Effector CD8-positive, alpha-beta T cell (primary cell): ENCODE results near the gene PBXIP1.
"Not testable (repeated sequence)": the region's sequence is repeated elsewhere in the genome, so short reads cannot be mapped to it uniquely, and the experiment has no call there.

ENCODE experiments used
- DNase-seq: peaks from one replicate; lab custom pipeline; 2025; lab: John Stamatoyannopoulos, UW

The PBXIP1 gene

DNA sequence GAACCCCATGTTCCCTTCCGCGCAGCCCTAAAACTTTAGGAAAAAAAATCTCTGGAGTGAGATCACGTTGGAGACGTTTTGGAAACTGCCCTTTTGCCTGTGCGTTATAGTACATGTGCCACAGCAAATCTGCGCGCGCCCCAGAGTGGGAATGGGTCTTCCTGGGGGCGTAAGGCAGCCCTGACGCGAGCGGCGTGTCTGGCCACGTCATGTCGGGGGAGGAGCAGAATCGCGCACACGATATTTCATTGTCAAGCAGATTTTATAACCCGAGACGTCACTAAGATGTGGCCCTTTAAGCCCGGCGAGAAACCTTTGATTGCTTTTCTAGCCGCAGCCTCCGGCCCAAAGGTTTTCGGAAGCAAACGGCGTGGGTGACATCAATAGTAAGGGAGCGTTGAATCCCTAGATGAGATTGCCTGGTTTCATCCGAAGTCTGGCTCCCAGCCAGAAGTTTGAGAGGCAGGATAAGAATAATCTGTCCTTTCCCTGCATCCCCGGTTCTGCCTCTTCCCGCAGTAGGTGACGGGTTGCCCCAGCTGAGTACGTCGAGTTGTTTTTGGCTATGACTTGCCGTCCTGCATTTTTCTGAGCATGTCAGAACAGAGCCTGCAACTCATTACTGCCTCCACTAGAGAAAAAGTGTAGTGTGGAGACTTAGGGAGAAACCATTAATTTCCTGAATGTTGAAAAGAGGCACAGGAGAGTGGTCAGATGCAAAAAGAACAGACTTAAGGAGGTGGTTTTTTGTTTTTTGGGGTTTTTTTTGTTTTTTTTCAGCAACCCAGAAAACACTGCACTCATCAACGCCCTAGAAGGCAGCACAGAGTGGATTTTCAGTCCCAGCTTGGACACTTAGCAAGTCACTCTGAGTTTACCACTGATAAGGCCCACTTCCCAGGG, 18.6 kb downstream of the PBXIP1 start:
- peak; percentile 91 for DNase-seq

DNA sequence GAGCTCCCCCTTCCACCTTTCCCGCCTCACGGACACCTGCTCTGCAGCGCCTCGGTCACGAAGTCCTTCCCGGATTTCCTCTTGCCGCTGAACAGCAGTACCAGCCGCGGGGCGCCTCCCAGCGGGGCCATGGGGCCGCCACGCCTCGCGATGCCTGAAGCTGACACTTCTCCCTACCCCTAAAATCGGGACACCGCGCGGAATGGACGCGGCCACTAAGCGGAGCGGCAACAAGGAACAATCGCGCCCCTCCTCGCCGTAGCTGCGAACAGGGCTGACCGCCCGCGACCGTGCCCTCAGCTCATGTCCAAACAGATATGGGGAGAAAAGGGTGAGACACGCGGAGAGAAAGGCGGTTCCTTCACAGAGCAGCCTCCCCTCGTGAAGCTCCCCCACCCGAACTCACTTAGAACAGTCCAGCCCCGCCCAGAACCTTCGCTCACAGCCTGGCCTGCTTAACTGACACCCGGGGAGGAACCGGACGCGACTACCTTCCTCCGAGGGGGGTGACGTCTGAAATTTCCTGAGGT, 19.3 kb downstream of the PBXIP1 start, which contains the start of gene PMVK:
TSS of gene PMVK (minus strand) at position 165 of the 530 bp plus-strand sequence. CDS start at position 131, 34 bp downstream.
- peak; percentile 91 for DNase-seq

- DNase-seq = no peak
These were observed 19.9 kb downstream of the PBXIP1 start for GRCh38 chr1:154935749-154936554.

DNA sequence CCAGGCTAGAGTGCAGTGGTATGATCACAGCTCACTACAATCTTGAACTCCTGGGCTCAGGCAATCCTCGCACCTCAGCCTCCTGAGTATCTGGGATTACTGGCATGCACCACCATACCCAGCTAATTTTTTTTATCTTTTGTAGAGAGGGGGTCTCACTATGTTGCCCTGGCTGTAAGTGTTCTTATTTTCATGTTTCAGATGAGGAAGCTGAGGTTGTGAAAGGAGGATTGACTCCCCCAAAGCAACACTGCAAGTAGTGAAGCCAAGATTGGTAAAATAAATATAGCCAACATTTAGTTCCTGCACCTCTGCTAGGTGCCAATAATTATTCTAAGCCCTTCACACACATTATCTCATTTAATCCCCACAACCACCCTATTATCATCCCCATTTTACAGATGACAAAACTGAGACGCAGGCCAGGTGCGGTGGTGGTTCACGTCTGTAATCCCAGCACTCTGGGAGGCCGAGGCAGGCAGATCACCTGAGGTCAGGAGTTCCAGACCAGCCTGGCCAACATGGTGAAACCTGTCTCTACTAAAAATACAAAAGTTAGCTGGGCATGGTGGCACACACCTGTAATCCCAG, 21.4 kb downstream of the PBXIP1 start:
- no peak for DNase-seq

GRCh38 chr1:154931940-154932487, 23.9 kb downstream of the PBXIP1 start:
- DNase-seq = no peak

DNA sequence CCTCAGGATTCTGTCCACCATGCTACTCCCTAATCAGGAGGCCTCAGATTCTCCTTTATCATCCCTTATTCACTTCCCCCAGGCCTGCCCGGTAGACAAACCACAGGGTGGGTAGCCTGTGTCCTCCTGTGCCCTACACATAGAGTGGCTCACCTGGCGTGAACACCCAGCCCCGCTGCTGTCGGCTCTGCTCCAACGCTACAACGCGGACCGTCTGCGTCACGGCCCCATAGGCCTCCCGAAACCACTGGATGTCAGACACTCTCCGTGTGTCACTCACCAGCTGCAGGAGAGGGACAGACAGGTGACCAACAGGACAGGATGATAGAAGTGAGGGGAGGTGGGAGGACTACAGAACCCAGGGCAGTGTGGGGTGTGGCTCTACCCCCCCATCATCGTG, 29.7 kb downstream of the PBXIP1 start:
- no peak for DNase-seq

GRCh38 chr1:154925335-154926170, 30.3 kb downstream of the PBXIP1 start:
- no peak for DNase-seq

- DNase-seq = no peak
These were observed 32.2 kb downstream of the PBXIP1 start for GRCh38 chr1:154923695-154924094.

DNA sequence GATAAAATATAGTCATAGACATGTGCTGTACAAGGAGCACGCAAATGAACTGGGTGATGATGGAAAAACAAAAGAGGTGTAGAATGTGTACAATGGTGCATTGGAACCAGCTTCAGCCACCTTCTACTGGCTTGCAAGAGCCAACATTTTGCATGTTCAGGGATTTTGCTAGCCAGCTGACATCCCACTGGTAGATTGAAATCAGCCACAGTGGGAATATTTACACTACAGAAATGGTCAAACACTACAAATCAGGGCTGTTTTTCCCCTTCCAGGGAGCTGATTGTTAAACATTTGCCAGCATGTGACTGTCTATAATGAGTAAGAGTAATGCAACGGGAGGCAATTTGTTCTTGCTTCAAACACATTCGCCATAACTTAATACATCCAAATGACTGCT, 42.6 kb downstream of the PBXIP1 start:
- DNase-seq = no peak

GRCh38 chr1:154912755-154913154, 43.1 kb downstream of the PBXIP1 start:
- no peak for DNase-seq

DNA sequence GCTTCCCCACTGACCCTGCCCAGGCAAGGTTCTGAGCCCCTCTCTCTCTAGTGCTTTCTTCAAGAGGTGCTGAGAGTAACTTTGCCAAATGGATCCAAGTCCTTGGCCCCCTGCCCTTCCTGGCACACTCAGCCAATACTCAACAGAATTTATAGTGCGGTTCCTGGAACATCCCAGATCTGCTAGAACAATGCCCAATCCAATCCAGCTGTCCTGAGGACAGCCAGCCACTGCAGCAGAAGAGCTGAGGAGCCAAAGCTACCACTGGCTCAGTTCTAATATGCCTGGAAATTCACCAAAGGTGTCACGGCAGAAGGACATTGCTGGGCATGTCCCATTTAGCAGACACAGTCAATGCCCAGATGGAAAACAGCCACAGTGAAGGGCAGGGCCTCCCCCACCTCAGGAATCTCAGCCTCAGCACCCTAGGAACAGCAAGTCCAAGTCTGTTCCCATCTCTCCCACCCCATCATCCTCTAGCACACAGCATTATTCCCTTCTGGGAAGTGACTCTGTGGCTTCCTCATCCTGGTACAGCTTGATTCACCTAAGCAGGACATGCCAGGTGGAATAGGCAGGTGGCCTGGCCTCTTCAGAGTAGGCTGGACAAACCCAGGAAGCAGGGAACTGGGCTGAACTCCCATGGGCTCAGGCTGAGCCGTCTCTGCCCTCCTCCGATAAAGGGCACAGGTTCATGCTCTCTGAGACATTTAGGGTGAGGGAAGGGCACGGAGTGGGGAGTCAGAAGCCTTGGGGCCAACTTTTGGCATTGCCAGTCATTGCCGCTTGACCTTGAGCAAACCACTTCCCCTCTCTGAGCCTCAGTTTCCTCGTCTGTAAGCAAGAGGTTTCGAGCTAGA, 44.0 kb downstream of the PBXIP1 start:
- no peak for DNase-seq

GRCh38 chr1:154910851-154911250, 45.0 kb downstream of the PBXIP1 start:
- no peak for DNase-seq

- no peak for DNase-seq
These were observed 47.0 kb downstream of the PBXIP1 start for GRCh38 chr1:154908937-154909336.

DNA sequence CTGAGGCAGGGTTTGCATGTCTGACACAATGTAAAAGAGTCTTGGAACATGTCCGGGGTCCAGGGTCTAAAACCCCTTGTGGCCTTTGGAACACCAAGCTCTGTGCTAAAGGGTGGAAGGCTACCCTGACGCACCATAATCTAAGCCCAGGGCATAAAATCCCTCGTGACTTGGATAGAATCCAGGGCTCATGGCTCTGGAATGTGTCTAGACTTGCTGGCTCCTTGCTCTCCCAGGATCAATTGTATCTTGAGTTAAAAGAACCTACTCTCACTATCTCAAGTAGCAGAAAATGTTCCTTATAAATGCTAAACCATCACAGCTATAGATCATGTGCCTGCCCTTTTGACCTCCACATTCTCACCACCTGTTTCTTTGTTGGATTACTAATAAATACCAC, 47.8 kb downstream of the PBXIP1 start:
- not testable (repeated sequence) for DNase-seq

GRCh38 chr1:154906621-154907081, 49.2 kb downstream of the PBXIP1 start:
- DNase-seq = no peak

GRCh38 chr1:154902938-154903566, 52.8 kb downstream of the PBXIP1 start:
- DNase-seq = no peak

GRCh38 chr1:154901591-154901990, 54.3 kb downstream of the PBXIP1 start:
- DNase-seq = no peak

DNA sequence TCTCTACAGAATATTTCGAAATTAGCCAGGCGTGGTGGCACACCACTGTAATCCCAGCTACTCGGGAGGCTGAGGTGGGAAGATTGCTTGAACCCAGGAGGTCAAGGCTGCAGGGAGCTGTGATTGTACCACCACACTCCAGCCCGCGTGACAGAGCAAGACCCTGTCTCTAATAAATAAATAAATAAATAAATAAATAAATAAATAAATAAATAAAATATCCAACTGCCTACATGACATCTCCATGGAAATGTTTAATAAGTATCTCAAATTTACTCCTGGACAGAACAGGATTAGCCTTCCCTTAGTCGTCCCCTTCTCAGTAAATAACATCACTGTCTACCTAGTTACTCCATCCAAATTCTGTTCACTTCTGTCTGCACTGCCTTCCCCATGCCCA, 56.9 kb downstream of the PBXIP1 start:
- no peak for DNase-seq

GRCh38 chr1:154896771-154897286, 59.1 kb downstream of the PBXIP1 start:
- DNase-seq = no peak
